GM18511 (cell line): ENCODE measurements around the gene SLC5A9.

Experiments used
- ATAC-seq: cut with Tn5 transposase; IDR thresholded peaks from one replicate; pipeline ENCODE4 v1.9.1; 2021; ENCODE audit warnings: mild to moderate bottlenecking, moderate library complexity; ENCODE audit not compliant: unreplicated experiment

Gene SLC5A9

DNA sequence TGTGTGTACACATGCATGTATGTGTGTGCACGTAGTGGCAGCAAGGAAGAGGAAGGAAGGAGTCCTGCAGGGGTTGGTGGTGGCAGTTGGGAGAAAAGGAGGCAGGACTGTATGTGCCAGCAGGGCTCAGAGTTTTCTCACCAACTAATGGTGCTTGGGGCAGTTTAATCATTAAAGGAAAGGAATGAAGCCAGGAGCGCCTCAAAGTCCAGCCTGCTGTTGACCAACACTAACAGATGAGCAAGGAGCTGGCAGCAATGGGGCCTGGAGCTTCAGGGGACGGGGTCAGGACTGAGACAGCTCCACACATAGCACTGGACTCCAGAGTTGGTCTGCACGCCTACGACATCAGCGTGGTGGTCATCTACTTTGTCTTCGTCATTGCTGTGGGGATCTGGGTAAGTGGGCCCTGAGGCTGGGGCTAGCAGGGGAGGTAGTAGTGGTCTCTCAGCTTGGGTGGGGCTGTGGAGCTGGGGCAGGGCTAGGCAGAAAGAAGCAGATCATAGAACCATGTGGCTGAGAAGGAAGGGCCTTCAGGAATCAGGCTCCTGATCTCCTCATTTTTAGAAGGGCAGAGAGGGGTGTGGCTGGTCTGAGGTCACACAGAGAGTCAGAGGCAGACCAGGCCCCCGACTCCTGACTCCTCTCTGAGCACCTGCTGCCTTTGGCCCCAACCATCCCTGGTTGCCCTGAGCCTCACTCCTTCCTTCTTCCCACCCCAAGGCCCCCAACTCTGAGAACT lies at the start of gene SLC5A9:
SLC5A9 (plus strand) TSS at position 216 of the 742 bp plus-strand sequence; CDS start at position 237, 21 bp downstream.
- no peak for ATAC-seq

DNA sequence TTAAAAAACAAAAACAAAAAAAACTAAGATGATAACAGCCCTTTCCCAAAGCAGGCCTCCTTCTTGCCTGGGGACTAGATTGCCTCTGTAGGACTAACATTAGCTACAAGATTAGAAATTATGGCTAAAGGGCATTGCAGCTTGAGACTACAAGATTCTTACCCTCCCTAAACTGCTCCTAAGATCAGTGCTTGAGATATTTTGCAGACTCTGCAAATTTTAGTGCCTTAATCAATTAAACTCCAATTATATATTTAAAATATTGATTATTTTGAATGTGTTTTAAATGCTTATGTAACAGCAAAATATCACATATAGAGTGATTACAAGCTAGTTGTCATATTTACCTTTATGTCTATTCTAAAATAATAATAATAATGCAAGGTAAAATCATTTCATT lies 47.4 kb upstream of the SLC5A9 start:
- ATAC-seq, result no peak

DNA sequence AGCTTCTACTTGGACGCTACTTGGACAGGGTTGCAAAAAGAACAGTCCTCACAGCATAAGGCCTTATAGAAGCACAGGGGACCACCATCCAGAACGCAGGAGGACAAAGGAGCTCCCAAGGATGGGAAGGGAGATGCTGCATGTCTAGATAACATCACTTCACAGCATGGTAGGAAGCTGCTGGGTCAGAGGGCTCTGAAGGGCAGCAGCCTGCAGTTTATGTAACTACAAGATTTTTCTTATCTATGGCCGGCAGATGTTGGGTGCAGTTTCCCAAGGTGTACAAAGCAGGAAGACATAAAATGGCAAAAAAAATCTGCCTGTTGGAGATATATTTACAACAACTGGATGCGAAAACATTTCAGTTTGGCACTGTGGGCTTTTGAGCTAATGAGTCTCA lies 45.3 kb upstream of the SLC5A9 start:
- no peak for ATAC-seq

DNA sequence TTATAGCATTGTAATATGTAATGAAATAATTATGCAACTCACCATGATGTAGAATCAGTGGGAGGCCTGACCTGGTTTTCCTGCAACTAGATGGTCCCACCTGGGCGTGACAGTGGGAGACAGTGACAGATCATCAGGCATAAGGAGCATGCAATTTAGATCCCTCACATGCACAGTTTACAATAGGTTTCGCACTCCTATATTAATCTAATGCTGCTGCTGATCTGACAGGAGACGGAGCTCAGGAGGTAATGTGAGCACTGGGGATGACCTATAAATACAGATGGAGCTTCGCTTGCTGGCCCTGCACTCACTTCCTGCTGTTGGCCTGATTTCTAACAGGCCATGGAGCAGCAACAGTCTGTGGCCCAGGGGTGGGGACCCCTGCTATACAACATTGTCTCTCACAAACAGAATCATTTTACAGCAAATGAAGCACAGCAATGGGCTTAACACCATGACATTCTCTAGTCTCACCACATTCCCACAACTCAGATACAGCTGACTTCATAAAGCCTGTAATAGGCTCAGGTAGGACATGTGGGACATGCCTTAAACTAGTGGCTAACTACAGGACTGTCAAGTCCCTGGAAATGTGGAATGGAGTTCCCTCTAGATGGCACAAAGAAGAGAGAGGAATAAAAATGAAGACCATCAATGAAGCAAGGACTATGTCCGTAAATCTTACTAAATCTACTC lies 40.7 kb upstream of the SLC5A9 start:
- peak; percentile 21 for ATAC-seq

DNA sequence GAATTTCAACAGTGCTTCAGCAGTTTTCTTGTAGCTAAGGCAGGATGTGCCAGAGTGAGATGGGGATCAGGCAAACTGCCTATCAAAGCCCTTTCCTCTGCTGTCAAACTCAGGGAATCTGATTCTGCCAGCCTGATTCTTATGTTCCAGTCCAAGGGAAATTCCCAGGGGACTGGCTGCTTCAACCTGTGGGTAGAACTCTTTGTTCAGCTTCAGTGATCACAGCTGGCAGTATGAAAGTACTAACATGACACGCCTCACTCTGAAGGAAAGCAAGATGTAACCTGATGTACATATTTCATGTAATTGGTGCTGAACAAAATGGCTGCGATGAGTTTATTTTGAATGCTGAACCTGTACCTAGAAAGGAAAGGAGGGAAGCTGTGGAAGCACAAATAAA lies 40.1 kb upstream of the SLC5A9 start:
- peak; percentile 88 for ATAC-seq

DNA sequence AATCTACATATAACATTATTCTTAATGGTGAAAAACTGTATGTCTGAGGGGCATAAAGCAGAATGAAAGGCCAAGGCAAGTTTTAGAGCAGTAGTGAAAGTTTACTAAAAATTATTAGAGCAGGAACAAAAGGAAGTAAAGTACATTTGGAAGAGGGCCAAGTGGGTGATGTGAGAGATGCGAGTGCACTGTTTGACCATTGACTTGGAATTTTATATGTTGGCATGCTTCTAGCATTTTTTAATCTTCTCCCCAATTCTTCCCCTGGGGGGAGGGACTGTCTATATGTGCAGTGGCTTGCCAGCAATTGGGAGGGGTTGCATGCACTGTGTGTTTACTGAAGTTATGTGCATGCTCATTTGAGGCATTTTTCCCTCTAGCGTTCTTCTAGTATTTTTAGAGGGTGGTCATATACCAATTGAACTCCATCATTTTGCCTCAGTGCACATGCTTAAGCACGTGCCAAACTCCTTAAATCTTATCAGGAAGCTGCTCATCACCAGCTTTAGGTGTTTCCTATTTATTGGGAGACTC lies 36.1 kb upstream of the SLC5A9 start:
- no peak for ATAC-seq

DNA sequence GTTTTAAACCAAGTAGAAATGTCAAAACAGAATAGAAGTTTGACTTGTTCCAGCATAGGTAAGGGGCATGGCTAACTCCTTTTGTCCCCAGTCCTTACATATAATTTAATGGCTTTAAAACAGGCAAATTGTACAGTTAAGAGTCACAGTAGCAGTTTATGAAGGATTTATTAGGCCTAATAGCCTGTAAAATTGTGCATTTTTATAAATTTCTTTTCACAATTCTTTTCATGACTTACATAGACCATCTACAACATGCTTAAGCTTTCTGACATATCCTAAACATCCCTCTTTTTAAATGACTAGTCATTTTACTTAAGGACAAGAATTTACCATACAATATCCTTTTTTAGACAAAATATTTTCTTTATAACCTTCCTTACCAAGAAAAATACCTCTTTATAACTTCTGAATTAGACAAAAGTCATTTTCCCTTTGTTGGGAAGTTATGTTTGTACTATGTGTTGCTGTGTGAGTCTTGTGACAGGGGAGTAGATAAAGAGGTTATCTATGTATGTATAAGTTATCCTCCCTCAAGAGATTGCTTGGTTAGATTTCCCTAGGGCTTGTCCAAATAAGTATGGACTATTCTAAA lies 34.5 kb upstream of the SLC5A9 start:
- no peak for ATAC-seq

DNA sequence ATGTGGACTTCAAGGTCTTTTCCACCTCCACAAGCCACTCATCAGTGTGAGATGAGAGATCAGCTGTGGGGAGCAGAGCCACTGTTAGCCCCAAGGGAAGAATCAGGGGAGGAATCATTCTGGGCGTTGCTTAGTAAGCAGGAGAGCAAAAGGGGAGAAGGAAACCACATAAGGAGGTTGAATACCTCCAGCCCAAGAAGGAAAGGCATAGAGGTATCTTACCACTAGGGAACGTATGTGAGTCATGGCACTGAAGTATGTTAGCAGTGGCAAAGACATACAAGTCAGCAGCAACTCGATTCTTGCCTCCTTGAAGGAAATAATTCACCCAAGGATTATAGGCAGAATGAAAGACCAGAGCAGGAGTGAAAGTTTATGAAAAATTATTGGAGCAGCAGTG lies 31.6 kb upstream of the SLC5A9 start:
- no peak for ATAC-seq

DNA sequence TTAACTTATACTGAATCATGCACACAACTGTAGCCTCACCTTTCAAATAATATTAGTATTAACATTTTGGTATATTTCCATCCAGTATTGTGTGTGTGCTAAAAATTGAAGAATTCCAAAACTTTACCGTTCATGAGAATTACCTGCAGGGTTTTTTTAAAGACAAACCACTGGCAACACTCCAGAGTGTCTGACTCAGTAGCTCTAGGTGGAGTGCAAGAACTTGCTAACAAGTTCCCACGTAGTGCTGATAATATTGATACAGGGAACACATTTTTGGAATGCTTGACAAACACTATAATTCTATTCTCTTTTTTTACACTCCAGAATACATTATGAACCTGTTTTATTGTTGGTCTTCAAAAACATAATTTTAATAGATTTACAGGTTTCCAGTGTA lies 27.7 kb upstream of the SLC5A9 start:
- no peak for ATAC-seq

DNA sequence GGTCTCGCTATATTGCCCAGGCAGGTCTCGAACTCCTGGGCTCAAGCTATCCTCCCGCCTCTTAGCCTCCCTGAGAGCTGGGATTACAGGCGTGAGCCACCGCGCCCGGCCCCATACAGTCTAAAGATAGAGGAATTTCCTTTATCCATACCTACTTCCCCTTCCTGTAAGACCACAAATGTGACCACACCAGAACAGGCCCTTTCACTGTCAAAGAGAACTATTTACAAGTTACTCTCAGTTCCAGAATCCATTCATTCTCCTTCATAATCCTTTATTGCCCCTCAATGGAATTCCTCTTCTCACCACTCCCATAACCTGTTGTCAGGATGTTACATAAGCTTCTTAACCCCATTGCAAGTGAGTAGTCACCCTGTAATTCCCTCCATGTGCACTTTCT lies 26.3 kb upstream of the SLC5A9 start:
- no peak for ATAC-seq

DNA sequence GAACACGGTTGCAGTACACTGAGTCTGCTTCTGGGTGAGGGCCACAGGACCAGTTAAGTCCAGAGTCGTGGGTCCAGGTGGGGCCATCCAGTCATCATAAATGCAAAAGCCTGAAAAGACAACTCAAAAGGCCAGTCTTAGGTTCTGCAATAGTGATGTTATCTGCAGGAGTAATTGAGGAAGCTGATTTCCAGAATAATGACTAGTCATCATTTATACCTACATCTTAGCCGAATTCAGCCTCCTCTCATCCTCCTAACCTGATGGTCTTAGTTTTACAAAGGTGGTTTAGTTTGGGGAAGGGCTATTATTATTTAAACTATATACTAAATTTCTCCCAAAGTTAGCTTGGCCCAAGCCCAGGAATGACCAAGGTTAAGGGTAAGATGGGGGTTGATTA lies 23.5 kb upstream of the SLC5A9 start:
- no peak for ATAC-seq

DNA sequence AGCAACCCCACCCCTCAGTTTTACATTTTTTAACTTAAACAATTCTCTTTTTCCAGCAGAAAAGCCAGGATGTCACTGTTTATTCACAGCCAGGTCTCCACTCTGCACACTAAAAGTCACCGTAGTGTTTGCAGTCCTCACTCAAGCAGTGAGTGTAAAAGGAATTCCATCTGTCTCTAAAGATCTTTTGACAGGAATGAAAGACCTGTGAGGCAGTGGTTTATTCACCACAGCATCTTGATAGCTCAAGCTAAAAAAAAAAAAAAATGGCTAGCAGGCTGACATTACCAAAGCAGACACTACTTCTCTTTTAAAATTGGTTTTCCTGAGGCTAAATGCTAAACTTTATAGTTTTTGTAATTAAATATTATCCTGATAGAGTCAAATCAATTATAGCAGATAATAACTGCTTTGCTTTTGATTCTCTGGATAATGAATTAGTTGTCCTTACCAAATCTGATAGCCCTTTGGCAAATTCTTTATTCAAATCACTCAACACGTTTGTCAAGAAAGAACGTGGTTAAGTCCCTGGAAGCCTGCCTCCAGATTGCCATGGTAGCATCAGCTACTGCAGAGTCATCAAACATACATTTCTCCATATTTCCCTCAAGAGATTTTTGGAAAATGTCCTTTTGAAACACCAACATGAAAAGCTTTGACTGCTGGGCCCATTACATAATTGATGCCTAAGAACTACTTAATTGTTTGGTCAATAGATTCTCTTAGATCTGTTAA lies 22.2 kb upstream of the SLC5A9 start:
- ATAC-seq, result no peak

DNA sequence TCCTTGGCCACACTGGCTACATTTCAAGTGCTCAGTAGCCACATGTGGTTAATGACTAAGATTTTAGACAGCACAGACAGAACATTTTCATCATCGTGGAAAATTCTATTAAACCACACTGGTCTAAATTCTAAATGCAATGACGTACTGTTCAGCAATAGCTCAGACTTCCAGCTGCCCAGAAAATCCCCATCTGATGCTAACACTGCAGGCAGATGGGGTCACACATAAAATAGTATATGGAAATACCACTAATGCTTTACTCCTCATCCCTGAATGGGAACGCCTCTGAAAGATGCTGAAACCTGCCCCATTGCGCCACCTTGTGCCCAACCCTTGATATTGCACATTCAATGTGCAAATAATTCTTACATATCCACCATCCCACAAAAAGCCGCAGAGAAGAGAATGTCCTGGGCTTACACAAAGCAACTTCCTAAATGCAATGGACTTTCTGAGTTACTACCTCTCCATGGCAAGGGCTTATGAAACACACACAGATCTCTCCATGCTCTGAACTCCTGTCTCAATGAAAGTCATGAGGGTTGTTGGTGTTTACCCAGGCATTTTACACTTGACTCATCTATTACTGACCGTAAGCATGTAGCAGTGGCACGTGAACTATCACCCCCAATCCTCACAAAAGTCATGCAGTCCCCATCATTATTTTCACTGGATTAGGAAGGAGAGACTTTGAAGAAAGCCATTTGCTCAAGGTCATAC lies 20.3 kb upstream of the SLC5A9 start:
- peak; percentile 70 for ATAC-seq

DNA sequence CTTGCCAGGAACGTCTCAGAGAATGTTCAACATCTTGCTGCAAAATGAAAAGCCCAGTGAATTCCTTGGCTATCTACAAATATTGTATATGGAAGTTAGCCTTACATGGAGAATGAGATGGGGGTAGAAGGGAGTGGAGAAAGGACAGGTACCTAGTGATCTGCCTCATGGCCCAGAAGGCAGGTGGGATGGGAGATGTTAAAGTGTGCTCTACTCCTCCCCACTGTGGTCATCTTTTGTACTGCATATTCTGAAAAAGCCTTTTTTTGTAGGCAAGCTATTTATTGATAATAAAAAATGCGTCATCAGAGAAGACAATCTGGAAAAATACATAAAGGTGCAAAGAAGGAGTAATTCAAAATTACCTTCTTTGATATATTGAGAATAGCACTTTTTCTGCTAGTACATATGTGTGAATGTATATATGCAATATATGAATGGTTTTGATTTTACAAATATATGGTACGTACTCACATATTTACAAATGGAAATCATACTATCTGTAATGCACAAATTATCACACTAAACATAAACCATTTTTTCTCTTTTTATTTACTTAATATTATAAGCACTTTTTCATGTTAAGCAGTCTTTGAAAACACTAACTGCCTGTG lies 19.1 kb upstream of the SLC5A9 start:
- ATAC-seq, result peak; percentile 53

DNA sequence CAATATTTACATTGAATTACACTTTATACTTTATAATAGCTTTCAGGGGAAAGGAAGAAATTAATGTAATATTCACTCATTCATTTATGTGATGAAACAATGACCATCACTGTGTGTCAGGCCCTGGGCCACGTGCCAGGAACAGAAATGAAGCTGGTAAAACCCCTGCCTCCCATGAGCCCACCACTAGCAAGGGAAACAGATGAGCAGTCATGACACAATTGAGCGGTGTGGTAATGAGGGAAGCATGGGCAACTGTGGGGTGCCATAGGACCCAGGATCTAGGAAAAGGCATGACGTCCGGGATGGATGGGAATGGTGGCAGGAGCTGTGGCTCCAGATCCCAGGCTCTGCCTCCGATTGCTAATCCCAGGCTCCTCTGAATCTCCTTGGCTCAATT lies 17.0 kb upstream of the SLC5A9 start:
- ATAC-seq, result no peak

DNA sequence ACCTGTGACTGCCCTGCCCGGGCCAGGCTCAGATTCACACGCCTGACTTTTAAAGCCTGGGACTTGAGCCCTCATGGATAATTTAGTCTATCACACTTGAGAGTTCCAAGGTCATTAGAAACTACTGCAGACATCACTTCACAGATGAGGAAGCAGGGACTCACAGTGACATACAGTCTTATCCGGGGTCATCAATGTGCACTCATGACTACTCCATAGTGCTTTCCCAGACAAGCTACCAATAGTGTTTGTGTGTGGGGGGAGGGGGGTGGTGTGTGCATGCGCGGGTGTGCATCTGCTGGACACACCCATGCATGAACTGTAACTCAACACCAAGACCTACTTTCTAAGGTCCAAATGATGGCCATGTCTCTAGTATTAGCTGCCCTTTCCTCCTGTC lies 16.1 kb upstream of the SLC5A9 start:
- no peak for ATAC-seq

DNA sequence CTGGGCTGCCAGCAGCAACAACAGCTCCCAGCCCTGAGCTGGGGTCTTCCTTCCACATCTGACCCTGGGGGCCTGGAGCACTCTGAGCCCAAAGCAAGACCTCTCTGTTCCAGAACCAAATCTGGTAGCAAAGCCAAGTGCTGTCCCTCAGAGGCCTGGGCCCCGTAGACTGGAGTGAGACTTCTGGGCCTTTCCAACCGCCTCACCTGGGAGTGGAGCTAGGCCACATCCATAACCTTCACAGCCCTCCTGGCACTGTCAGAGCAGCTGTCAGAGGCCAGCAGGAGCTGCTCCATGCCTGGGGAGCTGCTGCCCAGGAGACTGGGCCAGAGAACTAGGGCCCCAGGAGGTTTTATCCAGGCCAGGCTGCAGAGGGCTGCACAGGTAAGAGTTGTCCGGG lies 15.4 kb upstream of the SLC5A9 start:
- ATAC-seq, result no peak

DNA sequence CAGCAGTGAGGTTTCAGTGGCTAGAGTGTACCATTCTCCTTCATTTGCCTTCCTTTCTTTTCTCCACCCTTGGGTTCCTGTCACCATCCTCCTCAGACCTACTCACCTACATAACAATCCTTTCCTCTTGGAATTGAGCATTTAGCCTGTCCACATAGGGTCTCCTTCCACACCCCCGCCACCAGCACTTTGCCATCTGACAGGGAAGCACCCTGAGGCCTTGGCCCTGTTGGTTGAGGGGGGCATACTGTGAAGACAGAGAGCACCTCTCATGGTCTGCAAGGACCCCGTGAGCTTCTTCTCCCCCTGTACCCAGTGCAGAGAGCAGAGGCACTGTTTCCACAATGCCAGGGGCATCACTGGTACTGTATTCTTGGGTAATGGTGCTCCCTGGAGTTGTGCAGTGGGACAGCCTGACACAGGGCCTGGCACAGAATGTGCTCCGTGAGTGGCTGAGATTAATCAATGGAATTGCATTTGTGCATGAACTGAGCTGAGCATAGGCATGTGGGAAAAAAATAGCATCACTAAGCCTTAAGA lies 14.9 kb upstream of the SLC5A9 start:
- no peak for ATAC-seq

DNA sequence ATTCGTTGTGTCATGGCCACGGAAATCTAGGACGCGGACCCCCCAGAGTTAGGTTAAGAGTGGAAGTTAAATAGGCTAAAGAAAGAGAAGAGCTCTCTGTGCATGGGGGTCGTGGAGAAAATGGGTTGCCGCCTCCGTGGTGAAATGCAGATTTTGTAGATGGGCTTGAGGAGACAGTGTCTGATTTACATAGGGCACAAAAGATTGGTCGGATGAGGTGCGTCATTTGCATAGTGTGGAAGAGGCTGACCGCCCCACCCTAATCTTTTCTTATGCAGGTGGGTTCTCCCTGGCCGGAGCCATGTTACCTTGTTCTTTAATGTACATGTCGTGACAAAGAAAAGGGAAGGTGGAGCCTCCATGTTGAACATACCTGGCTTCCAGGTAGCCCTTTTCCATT lies 14.3 kb upstream of the SLC5A9 start:
- no peak for ATAC-seq

DNA sequence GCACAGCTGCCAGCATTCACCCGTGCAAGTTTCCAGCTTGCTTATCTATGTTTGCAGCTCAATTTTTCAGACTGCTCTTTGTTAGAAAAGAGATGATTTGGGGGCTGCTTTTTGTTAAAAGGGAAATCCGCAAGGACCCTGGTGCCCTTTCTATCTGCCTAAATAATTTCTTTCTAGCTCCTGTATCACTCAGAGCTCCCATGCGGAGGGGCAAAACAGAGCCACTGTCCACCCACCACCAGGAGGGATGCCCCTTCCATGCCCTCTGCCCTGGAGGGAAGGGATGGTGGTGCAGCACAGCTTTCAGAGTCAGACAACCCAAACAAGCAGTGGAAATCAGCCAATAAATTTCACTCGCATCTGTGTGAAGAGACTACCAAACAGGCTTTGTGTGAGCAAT lies 13.9 kb upstream of the SLC5A9 start:
- no peak for ATAC-seq
